HCT116 (cell line): ENCODE results near the gene SLC24A5. TPM values are rescaled to one million over a fixed set of nuclear protein-coding genes. Genes with fewer than 3 reads are reported as not detected.

Source experiments
- ATAC-seq: fragments of 200-7000 bp; cut with Tn5 transposase; 2 replicates; pipeline ENCODE4 v1.9.1; 2020; ENCODE audit warnings: mild to moderate bottlenecking, moderate library complexity
- BruUV-seq: library from RNA; stranded (reverse); fragments of 400-500 nt; replicated peaks from 2 replicates; lab custom pipeline; 2021; lab: Mats Ljungman, UMichigan
- CTCF ChIA-PET: fragments of 300-600 bp; sonication (Branson Sonifier 250); formaldehyde crosslinking; loops from one replicate; lab custom pipeline; 2021; ENCODE audit warnings: antibody characterized with exemption; lab: Charles Lee
- POLR2A ChIA-PET: fragments of 300-600, 350-600 bp; sonication (Branson Sonifier 250); formaldehyde crosslinking; loops from one replicate; lab custom pipeline; 2021; ENCODE audit warnings: antibody characterized with exemption; lab: Charles Lee
- RAD21 ChIA-PET, 2 experiments: fragments of 300-600 bp; sonication (Branson Sonifier 250); formaldehyde crosslinking; loops; one replicate each; lab custom pipeline; 2023; ENCODE audit warnings: low total read pairs in 2 of 2; ENCODE audit not compliant: uncharacterized antibody in 2 of 2, unreplicated experiment in 2 of 2, low non-redundant PET in 1 of 2; lab: Charles Lee
- DNase-seq: peaks from one replicate; pipeline ENCODE4 v3.0.0-alpha.2; 2010; ENCODE audit warnings: low read depth, low spot score
- H2AFZ ChIP-seq: fragments of 200-600 bp; shearing (Covaris generic), sonication (generic); 2 replicates; pipeline ENCODE4 v1.6.1; 2017; ENCODE audit warnings: low read depth, mixed run types, mixed read lengths, antibody characterized with exemption, low read length; ENCODE audit not compliant: poor library complexity, severe bottlenecking
- H3K27ac ChIP-seq: 2 replicates; pipeline ENCODE4 v1.5.1; 2012; ENCODE audit warnings: low read depth, low read length
- H3K27me3 ChIP-seq: fragments of 200-600 bp; sonication (generic); 2 replicates; pipeline ENCODE4 v1.6.1; 2016; ENCODE audit warnings: mixed run types, low read length, mixed read lengths; ENCODE audit not compliant: insufficient read depth
- H3K36me3 ChIP-seq, 2 experiments: fragments of 200-500 bp in 1 of 2; fragments of 200-600 bp in 1 of 2; sonication (Bioruptor generic) in 1 of 2; sonication (generic) in 1 of 2; 2 replicates each; pipeline versions ENCODE4 v1.5.1 to v1.6.1; 2014 to 2016; ENCODE audit warnings: low read length in 2 of 2, inconsistent platforms in 1 of 2, mixed read lengths in 1 of 2, mixed run types in 1 of 2; ENCODE audit not compliant: insufficient read depth in 2 of 2, control insufficient read depth in 1 of 2
- H3K4me1 ChIP-seq, 2 experiments: fragments of 200-600 bp in 1 of 2; sonication (generic) in 1 of 2; 2 replicates each; pipeline versions ENCODE4 v1.5.1 to v1.6.1; 2012 to 2017; ENCODE audit warnings: low read length in 2 of 2, inconsistent platforms in 1 of 2, mild to moderate bottlenecking in 1 of 2, mixed read lengths in 1 of 2, mixed run types in 1 of 2, moderate library complexity in 1 of 2; ENCODE audit not compliant: insufficient read depth in 2 of 2, control insufficient read depth in 1 of 2
- H3K4me2 ChIP-seq: fragments of 200-600 bp; sonication (generic); 2 replicates; pipeline ENCODE4 v1.6.1; 2017; ENCODE audit warnings: mixed run types, low read length, mixed read lengths
- H3K4me3 ChIP-seq, 2 experiments: fragments of 200-600 bp in 1 of 2; sonication (generic) in 1 of 2; replicated peaks in 1 of 2; 2 replicates each; pipeline ENCODE4 v1.5.1; 2011 to 2016; ENCODE audit warnings: low read length in 2 of 2, control low read depth in 1 of 2, low read depth in 1 of 2, mild to moderate bottlenecking in 1 of 2, mixed read lengths in 1 of 2, mixed run types in 1 of 2
- H3K79me2 ChIP-seq: fragments of 200-600 bp; sonication (generic); 2 replicates; pipeline ENCODE4 v1.6.1; 2017; ENCODE audit warnings: mild to moderate bottlenecking, mixed run types, low read length, moderate library complexity, mixed read lengths; ENCODE audit not compliant: insufficient read depth
- H3K9ac ChIP-seq: fragments of 200-600 bp; sonication (generic); 2 replicates; pipeline ENCODE4 v1.6.1; 2016; ENCODE audit warnings: low read length, mixed read lengths
- H3K9me2 ChIP-seq: fragments of 200-600 bp; sonication (generic), shearing (Covaris generic); 2 replicates; pipeline ENCODE4 v1.6.1; 2017; ENCODE audit warnings: mixed run types, mild to moderate bottlenecking, moderate library complexity; ENCODE audit not compliant: insufficient read depth
- H3K9me3 ChIP-seq, 2 experiments: fragments of 200-500 bp in 1 of 2; fragments of 200-600 bp in 1 of 2; sonication (Bioruptor generic) in 1 of 2; sonication (generic) in 1 of 2; 2 replicates each; pipeline ENCODE4 v1.6.1; 2014 to 2017; ENCODE audit warnings: low read length in 2 of 2, mixed read lengths in 2 of 2, inconsistent platforms in 1 of 2, low read depth in 1 of 2, mild to moderate bottlenecking in 1 of 2, mixed run types in 1 of 2, moderate library complexity in 1 of 2; ENCODE audit not compliant: control insufficient read depth in 1 of 2, insufficient read depth in 1 of 2
- H4K20me1 ChIP-seq: fragments of 200-600 bp; sonication (generic), shearing (Covaris generic); 2 replicates; pipeline ENCODE4 v1.6.1; 2017; ENCODE audit warnings: mixed run types, mild to moderate bottlenecking, moderate library complexity; ENCODE audit not compliant: insufficient read depth
- CBX3 ChIP-seq: IDR thresholded peaks from 2 replicates; pipeline ENCODE4 v1.6.1; 2012; ENCODE audit warnings: low read depth
- EZH2 ChIP-seq: fragments of 200-600 bp; sonication (generic); IDR thresholded peaks from 2 replicates; pipeline ENCODE4 v1.6.1; 2017; ENCODE audit warnings: antibody characterized with exemption, mixed run types
- FOSL1 ChIP-seq: IDR thresholded peaks from 2 replicates; pipeline ENCODE4 v1.6.1; 2012; ENCODE audit warnings: low read depth
- JUND ChIP-seq: IDR thresholded peaks from 2 replicates; pipeline ENCODE4 v1.6.1; 2012
- SP1 ChIP-seq: IDR thresholded peaks from 2 replicates; pipeline ENCODE4 v1.6.1; 2012; ENCODE audit warnings: low read depth
- YY1 ChIP-seq: IDR thresholded peaks from 2 replicates; pipeline ENCODE4 v1.6.1; 2011; ENCODE audit warnings: low read length, low read depth, moderate library complexity, mild to moderate bottlenecking; ENCODE audit not compliant: insufficient replicate concordance; ENCODE audit errors: extremely low read depth
- intact Hi-C: fragments of 100-400 bp; cut with micrococcal nuclease; formaldehyde crosslinking; loops from 2 replicates; pipeline ENCODE4 v1.10.0; 2022
- total RNA-seq: library from RNA; stranded (reverse); gene quantifications from one replicate; pipeline ENCODE4 v1.2.1, GENCODE V29; 2021; ENCODE audit not compliant: unreplicated experiment
- TF ChIP-seq, protein P1 (sequence below): IDR thresholded peaks from 2 replicates; pipeline ENCODE4 v1.6.1; 2012
- TF ChIP-seq, protein P2 (sequence below): IDR thresholded peaks from 2 replicates; pipeline ENCODE4 v1.6.1; 2011; ENCODE audit warnings: mild to moderate bottlenecking, low read length, moderate library complexity; ENCODE audit not compliant: insufficient replicate concordance; ENCODE audit errors: extremely low read depth
- TF ChIP-seq, protein P3 (sequence below): IDR thresholded peaks from 2 replicates; pipeline ENCODE4 v1.6.1; 2012
- TF ChIP-seq, protein P4 (sequence below), 3 experiments: fragments of 200-600 bp in 1 of 3; sonication (generic) in 1 of 3; IDR thresholded peaks in 2 of 3; conservative IDR thresholded peaks in 1 of 3; 2 replicates each; pipeline ENCODE4 v1.5.1; 2012 to 2017; ENCODE audit warnings: low read depth in 2 of 3, low read length in 2 of 3, antibody characterized with exemption in 1 of 3, borderline replicate concordance in 1 of 3, control low read depth in 1 of 3, mild to moderate bottlenecking in 1 of 3, mixed read lengths in 1 of 3, mixed run types in 1 of 3, moderate library complexity in 1 of 3; ENCODE audit not compliant: insufficient read depth in 1 of 3

The SLC24A5 gene
- total RNA-seq, 1 experiment from 2014 or later, result not detected

DNA sequence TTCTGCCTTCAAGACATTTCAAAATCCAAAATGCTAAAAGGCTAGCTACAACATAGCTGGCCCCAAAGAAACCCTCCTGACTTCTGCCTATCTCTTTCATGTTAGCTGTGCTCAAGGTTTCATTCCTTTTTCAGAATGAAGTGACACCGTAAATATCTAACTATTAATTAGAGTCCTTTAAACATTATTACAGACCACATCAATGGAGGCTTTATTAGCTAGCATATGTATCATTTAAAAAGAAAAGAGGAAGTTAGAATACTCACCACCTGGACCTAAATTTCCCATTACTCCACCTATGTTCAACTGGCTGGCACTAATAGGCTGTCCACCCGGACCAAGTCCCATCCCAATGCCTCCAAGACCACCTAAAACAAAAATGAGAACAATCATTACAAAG is 32.7 kb downstream of the SLC24A5 start:
- Histone ChIP-seq H3K9me3 (no peaks in the 10 kb centered on the region), H3K27ac (no peak overlapping the region), H3K9ac (no peak overlapping the region), H3K4me3 (no peak overlapping the region), H3K4me1 (no peaks in the 10 kb centered on the region), H2AFZ (no peak overlapping the region), H3K79me2 (no peaks in the 10 kb centered on the region), H3K27me3 (no peaks in the 10 kb centered on the region), H3K9me2 (no peaks in the 10 kb centered on the region), H4K20me1 (no peaks in the 10 kb centered on the region), H3K4me2 (no peak overlapping the region), H3K36me3 (no peaks in the 10 kb centered on the region)
- TF ChIP-seq JUND, result no peak
- TF ChIP-seq, protein P1, sequence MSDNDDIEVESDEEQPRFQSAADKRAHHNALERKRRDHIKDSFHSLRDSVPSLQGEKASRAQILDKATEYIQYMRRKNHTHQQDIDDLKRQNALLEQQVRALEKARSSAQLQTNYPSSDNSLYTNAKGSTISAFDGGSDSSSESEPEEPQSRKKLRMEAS, result no peak
- TF ChIP-seq EZH2, result no peak
- TF ChIP-seq, protein P2, sequence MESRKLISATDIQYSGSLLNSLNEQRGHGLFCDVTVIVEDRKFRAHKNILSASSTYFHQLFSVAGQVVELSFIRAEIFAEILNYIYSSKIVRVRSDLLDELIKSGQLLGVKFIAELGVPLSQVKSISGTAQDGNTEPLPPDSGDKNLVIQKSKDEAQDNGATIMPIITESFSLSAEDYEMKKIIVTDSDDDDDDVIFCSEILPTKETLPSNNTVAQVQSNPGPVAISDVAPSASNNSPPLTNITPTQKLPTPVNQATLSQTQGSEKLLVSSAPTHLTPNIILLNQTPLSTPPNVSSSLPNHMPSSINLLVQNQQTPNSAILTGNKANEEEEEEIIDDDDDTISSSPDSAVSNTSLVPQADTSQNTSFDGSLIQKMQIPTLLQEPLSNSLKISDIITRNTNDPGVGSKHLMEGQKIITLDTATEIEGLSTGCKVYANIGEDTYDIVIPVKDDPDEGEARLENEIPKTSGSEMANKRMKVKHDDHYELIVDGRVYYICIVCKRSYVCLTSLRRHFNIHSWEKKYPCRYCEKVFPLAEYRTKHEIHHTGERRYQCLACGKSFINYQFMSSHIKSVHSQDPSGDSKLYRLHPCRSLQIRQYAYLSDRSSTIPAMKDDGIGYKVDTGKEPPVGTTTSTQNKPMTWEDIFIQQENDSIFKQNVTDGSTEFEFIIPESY, result no peak
- TF ChIP-seq SP1, result no peak
- TF ChIP-seq, protein P3, sequence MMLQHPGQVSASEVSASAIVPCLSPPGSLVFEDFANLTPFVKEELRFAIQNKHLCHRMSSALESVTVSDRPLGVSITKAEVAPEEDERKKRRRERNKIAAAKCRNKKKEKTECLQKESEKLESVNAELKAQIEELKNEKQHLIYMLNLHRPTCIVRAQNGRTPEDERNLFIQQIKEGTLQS, result no peak
- TF ChIP-seq CBX3, result no peak
- intact Hi-C loops, result no loop called here
- POLR2A ChIA-PET, result no interaction called here
- RAD21 ChIA-PET, result no interaction called here
- no TSS peak for BruUV-seq
- CTCF ChIA-PET, result no interaction called here
- ATAC-seq, result no peak
- DNase-seq, result no peak

DNA sequence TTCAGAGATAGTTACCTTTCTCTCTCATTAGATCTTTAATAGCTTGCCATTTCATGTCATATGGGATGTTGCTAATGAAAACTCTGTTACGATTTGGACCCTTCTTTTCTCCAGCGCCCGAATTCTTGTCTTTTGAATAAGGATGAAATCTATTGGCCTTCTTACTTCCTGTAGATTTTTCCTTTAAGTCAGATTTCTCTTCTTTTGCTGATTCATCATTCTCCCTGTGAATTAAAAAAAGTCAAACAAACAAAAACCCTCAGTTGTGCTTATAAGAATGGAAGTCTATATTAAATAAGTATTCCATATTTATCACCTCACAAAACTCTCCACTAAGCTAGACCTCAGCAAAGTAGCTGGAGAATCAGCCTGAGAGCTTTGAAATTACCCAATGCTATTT is 47.8 kb downstream of the SLC24A5 start:
- ChIA-PET RAD21 (no interaction called here), POLR2A (no interaction called here), CTCF (no interaction called here)
- intact Hi-C loops, result no loop called here
- no peak overlapping the region for H3K27ac ChIP-seq
- no peaks in the 10 kb centered on the region; the same call in 1 of the 2 replicates for H3K27me3 ChIP-seq
- H2AFZ ChIP-seq, result no peak overlapping the region
- no peaks in the 10 kb centered on the region for H3K9me3 ChIP-seq
- TF ChIP-seq YY1 (no peak), FOSL1 (no peak)
- TF ChIP-seq, protein P3, result no peak
- TF ChIP-seq, protein P4, sequence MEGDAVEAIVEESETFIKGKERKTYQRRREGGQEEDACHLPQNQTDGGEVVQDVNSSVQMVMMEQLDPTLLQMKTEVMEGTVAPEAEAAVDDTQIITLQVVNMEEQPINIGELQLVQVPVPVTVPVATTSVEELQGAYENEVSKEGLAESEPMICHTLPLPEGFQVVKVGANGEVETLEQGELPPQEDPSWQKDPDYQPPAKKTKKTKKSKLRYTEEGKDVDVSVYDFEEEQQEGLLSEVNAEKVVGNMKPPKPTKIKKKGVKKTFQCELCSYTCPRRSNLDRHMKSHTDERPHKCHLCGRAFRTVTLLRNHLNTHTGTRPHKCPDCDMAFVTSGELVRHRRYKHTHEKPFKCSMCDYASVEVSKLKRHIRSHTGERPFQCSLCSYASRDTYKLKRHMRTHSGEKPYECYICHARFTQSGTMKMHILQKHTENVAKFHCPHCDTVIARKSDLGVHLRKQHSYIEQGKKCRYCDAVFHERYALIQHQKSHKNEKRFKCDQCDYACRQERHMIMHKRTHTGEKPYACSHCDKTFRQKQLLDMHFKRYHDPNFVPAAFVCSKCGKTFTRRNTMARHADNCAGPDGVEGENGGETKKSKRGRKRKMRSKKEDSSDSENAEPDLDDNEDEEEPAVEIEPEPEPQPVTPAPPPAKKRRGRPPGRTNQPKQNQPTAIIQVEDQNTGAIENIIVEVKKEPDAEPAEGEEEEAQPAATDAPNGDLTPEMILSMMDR (IDR thresholded peaks at IDR 0.05 in 2 of 3, conservative IDR thresholded peaks at IDR 0.05 in 1 of 3; ENCODE audit: borderline replicate concordance in 1 of 3, insufficient read depth in 1 of 3, low read depth in 2 of 3, low read length in 2 of 3), result no peak
- H3K9ac ChIP-seq, result no peak overlapping the region
- no peaks in the 10 kb centered on the region for H3K79me2 ChIP-seq
- no peaks in the 10 kb centered on the region for H4K20me1 ChIP-seq
- no peak overlapping the region for H3K4me3 ChIP-seq
- no TSS peak for BruUV-seq
- H3K9me2 ChIP-seq, result no peaks in the 10 kb centered on the region
- DNase-seq, result no peak
- H3K36me3 ChIP-seq, result no peaks in the 10 kb centered on the region
- H3K4me2 ChIP-seq, result no peak overlapping the region
- H3K4me1 ChIP-seq, result no peaks in the 10 kb centered on the region
- no peak for ATAC-seq
